Activated T-helper 9 cell treated with anti-CD3 and anti-CD28 coated beads, Interleukin-2, amount 50 U/mL, for 16 hours (primary cell): ENCODE data around the gene MICB.
"Not testable (repeated sequence)": the region's sequence is repeated elsewhere in the genome, so short reads cannot be mapped to it uniquely, and the experiment has no call there.

Experiments used
- DNase-seq: peaks from one replicate; pipeline ENCODE4 v3.0.0-alpha.2; 2020; ENCODE audit warnings: low read depth

The MICB gene

DNA sequence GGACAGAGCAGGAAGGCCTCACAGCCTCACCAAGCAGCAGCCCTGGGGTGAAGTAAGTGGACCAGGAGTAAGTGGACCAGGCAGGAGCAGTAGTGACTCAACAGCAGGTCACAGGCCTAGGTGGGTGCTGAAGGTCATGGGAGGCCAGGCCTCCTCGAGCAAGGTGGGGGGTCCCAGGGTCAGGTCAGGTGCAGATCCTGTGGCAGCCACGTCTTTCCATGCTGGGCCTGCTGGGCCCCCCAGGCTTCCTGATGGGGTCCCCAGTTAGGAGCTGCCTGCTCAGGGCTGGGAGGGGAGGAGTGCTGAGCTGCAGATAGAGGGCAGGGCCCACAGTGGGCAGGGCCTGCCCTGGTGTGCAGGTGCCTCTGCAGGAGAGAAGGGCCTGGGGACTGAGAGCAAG lies 11.1 kb downstream of the MICB start:
- not testable (repeated sequence) for DNase-seq

DNA sequence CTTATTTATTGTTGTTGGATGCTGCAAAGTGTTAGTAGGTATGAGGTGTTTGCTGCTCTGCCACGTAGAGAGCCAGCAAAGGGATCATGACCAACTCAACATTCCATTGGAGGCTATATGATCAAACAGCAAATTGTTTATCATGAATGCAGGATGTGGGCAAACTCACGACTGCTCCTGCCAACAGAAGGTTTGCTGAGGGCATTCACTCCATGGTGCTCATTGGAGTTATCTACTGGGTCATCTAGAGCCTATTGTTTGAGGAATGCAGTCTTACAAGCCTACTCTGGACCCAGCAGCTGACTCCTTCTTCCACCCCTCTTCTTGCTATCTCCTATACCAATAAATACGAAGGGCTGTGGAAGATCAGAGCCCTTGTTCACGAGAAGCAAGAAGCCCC lies 12.1 kb downstream of the MICB start:
- DNase-seq: no peak

DNA sequence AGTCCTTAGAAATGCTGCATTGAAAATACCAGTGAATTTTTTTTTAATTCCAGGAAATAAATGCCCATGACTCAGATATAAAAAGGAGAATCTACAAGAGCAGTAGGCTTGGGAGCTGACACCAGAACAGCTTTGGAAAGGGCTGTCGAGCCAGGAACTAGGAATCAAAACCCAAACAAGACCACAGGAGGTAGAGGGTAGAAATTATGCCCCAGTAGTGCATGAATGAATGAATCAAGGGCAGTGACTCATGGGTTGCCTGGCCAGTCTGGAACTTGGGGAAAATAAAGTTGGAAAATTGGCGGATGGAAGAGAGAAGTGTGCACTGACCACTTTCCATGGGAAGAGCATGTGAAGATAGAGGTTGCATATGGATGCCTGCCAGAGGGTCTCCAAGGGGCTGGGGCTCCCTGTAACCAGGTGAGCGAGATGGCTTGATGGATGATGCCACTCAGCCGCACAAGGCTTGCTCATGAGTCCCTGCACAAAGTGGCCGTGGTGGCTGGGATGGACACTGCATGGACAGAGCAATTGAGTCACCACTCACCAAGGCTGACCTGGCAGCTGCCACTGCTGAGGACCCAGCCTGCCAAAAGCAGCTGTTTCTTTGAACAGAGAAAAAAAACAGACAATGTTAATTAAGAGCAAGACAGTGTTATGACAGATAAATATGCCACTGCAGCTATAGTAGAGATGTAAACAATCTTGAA lies 15.7 kb downstream of the MICB start:
- DNase-seq: no peak

DNA sequence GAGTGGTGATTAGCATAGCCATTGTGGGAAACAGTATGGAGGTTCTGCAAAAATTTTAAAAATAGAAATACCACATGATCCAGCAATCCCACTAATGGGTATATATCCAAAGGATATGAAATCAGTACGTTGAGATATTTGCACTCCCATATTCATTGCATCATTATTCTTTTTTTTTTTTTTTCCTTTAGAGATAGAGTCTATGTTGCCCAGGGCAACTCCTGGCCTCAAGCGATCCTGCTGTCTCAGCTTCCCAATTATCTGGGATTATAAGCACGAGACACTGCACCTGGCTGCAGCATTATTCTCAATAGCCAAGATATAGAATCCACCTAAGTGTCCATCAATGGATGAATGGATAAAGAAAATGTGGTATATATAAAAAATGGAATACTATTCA lies 23.9 kb downstream of the MICB start:
- no peak for DNase-seq

DNA sequence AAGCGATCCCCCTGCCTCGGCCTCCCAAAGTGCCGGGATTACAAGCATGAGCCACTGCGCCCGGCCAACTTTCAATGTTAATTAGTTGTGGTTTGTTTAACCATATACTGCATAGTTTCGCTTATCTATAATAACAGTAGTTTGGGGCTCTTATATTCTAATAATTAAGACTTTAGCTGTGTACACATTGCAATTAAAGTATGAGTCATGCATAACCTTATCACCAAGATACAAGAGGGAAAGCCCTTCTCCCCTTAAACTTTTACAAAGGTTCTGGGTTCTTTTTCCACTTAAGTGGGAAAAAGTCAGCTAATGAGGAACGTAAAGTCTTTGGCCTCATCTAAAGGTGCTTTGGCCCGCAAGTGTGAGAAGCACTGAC lies 27.6 kb downstream of the MICB start:
- DNase-seq: no peak

DNA sequence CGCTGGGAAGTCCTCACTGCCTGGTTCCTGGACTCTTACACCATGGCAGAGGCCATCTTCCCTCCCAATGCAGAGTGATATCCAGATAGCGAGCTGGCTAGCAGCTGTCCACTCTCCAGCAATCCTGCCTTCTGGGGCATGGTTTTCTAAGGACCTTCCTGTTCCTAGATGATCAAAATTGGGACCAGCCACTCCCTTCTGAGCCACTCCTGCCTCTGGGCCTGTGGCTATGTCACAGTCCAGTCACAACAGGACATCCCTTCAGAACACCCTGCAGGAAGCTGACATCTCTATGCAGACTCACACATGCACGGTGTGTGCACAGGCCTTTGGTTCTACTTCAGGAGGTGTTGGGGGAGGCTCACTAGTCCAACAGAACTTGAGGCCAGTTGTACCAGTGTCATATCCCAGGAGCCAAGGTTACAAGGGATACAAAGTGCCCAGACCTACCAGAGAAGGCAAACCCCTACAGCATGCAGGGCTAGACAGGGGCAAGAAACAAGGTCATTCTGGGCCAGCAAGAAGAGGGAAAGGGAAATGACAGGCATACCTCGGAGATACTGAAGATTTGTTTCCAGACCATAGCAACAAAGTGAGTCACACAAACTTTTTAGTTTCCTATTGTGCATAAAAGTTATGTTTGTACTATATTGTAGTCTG lies 28.1 kb downstream of the MICB start:
- DNase-seq: no peak

DNA sequence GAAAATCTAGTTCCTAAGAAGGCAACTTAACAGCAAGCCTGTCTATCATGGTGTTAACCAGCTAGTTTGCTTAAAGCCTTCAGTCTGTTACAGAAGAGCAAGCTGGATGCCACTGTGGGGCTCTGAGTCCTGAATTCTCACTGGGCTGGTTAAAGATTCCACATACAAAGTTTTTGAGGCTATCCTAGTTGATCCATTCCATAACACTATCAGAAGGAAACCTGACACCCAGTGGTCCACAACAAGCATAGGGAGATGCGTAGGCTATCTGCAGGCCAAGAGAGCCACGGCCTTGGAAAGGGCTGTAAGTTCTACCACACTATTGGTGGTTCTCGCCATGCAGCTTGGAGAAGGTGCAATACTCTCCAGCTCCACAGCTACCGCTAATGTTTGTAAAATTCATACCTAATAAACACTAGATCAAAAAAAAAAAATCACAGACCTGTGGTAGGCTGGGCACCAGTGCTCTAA lies 30.4 kb downstream of the MICB start:
- DNase-seq: no peak

DNA sequence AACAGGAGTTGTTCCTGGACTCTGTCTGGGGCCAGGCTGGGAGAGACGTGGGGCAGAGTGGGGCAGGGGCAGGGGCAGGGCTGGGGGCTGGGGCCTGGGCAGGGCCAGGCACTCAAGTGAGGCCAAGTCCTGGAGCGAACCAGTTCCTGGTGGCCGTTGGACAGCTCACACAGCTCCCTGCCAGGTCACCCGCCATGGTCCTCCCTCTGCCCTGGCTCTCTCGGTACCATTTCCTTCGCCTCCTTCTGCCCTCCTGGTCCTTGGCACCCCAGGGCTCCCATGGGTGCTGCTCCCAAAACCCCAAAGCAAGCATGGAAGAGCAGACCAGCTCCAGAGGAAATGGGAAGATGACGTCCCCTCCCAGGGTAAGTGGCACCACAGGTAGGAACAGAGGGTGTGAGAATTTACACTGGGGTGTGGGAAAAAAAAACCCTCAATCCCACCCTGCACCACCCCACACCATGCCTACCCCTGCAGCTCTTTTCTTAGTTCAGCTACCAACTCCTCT lies 30.9 kb downstream of the MICB start, which contains the start of gene MCCD1:
MCCD1 (plus strand) TSS at position 142 of the 508 bp plus-strand sequence; CDS start at position 195, 53 bp downstream.
- DNase-seq: no peak

DNA sequence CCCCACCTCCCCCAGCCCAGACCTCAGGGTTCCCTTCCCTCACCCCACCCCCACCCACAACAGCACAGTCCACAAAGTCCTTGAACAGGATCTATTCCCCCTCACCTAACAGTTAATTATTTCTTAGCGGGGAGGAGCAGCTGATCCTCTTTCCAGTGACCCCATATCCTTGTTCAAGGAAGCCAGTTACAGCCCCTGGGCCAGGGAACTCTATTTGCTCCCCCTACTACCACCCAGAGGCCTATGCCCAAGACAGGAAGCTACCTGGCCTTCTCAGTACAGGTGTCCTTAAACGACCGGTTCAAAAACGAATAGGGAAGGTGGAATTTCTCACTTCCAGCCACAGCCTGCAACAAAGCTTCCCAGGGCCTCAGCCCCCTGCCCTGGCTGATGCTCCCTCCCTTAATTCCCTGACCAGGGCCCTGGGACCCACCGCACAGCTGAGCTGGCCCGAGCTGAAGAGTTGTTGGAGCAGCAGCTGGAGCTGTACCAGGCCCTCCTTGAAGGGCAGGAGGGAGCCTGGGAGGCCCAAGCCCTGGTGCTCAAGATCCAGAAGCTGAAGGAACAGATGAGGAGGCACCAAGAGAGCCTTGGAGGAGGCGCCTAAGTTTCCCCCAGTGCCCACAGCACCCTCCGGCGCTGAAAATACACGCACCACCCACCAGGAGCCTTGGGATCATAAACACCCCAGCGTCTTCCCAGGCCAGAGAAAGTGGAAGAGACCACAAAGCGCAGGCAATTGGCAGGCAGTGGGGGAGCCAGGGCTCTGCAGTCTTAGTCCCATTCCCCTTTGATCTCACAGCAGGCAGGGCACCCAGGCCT lies 31.6 kb downstream of the MICB start:
- DNase-seq: no peak

DNA sequence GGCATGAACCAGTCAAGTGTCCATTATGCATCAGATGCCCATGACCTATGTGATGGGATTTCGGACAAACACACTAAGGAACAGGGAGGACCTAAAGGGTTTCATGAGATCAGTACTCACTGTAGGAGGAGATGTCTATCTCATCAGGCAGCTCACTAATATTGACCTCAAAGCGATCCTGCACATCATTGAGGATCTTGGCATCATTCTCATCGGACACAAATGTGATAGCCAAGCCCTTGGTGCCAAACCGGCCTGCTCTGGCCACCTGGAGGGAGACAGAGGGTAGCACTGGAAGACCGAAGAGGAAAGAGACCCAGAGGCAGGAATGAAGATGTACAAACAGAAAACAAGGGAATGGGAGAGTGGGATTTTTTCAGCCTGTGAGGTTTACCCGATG lies 32.7 kb downstream of the MICB start:
- no peak for DNase-seq

DNA sequence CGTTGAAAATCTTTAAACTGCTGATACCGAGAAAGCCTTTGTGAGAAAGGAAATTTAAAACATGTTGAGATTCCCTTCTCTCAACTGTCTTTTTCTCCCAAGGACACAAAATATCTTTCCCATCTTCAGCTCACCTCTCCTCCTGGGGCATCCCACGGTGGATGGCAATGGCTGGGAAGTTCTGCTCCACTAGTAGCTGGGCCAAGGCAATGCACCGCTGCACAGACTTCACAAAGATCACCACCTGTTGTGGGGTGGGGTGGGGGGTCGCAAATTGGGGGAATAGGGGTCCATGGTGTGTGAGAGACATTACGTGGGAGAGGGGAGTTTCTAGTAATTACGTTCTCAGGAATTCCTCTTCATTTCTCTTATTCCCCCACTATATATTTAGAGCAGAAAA lies 33.2 kb downstream of the MICB start:
- no peak for DNase-seq

DNA sequence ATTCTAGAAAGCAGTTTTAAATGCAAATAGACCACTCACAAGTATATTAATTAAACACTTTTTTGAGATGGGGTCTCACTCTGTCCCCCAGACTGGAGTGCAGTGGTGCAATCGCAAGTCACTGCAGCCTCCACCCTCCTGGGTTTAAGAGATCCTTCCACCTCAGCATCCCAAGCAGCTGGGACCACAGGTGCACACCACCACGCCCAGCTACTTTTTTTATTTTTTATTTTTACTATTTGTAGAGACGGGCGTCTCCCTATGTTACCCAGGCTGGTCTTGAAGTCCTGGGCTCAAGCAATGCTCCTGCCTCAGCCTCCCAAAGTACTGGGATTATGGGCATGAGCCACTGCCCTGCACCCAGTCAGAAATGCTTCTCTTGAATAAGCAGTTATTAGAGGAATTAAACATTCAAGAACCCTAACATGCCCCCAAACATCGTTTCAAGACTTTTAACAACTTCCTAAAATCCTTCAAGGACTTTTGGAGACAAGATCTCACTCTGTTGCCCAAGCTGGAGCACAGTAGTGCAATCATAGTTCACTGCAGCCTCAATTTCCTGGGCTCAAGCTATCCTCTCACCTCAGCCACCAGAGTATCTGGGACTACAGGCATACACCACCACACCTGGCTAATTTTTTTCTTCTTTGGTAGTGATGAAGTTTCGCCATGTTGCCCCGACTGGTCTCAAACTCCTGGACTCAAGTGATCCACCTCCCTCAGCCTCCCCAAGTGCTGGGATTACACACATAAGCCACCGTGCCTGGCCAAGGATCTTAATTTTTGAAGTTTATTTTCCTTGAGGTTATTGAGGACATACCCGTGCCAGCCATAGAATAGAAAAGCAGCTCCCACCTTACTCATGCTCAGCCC lies 34.1 kb downstream of the MICB start:
- no peak for DNase-seq

DNA sequence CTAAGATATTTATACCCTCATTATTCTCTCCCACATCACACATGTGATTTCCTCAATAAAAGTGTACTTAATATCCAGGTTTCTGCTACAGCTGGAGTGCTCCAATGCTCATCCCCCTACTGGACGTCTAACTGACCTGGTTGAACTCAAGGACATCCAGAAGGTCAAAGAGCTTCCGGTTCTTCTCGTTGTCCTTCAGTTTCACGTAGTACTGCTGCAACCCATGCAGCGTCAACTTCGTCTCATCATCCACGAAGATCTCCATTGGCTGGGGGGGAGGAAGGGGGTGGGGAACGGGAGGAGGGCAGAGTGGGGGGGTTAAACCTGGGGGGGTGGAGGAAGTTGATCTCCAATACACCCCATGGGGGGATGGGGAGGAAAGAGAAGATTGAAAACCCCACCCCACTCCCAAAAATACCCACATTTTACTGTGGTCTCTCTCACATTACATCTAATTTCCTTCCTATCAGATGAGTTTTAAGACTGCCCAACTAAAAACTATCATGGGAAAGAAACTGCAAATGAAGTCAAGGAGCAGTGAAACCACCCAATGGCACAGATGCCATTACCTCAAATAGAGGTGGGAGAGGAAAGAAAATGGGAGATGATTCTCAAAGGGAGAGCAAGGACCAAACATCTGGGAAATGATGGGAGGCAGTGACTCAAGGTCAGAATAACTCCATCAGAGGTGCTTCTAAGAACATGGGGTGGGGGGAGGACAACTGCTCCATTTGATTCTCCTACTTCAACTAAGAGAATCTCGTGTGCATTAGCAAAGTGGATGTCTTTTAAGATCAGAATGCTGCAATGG lies 34.9 kb downstream of the MICB start:
- no peak for DNase-seq

DNA sequence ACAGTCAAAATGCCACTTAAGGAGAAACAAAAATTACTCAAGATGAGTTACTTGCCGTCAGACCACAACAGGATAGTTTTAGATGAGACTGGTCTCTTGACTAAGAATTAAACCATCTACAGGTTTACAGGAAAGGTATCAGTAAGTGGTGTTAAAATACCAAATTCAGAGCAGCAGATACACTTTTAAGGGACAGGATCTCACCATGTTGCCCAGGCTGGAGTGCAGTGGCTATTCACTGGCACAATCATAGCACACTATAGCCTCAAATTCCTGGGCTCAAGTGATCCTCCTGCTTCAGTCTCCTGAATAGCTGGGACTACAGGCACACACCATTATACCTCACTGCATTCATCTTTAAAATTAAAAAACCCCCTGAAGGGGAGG lies 35.5 kb downstream of the MICB start:
- DNase-seq: no peak

DNA sequence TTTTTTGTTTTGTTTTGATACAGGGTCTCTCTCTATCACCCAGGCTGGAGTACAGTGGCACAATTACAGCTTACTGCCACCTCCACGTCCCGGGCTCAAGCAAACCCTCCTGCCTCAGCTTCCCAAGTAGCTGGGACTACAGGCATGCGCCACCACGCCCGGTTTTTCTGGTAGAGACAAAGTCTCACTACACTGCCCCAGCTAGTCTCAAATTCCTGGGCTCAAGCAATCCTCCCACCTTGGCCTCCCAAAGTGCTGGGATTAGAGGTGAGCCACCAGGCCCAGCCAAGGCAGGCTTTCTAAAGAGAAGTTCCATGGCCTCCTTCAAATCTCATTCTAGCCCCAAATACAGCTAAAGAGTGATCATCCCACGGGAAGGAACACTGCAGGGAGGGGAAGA lies 36.1 kb downstream of the MICB start:
- DNase-seq: no peak

DNA sequence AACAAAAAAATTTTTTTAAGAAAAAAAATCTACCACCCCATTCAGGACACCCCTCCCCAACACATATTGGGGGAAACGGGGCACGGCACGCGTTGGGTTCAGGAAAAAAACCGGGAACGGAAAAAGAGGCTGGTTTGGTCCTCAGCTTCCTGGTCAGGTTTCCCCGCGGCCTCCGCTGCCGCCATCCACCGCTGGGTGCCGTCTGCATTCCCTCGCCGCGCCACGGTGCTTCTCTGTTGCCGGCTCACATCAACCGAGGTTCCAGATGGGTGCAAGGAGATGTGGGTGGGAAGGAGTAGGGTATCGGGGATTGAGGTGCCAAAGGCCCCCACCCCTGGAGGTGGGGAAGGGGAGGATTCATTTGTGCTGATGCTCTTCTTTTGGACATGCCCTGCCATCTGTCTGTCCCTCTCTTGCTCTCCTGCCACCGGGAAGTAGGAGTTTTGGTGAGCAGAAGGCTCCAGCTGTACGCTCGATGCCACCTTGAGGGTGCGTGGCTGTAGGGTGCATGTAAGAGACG lies 36.6 kb downstream of the MICB start:
- DNase-seq: no peak

DNA sequence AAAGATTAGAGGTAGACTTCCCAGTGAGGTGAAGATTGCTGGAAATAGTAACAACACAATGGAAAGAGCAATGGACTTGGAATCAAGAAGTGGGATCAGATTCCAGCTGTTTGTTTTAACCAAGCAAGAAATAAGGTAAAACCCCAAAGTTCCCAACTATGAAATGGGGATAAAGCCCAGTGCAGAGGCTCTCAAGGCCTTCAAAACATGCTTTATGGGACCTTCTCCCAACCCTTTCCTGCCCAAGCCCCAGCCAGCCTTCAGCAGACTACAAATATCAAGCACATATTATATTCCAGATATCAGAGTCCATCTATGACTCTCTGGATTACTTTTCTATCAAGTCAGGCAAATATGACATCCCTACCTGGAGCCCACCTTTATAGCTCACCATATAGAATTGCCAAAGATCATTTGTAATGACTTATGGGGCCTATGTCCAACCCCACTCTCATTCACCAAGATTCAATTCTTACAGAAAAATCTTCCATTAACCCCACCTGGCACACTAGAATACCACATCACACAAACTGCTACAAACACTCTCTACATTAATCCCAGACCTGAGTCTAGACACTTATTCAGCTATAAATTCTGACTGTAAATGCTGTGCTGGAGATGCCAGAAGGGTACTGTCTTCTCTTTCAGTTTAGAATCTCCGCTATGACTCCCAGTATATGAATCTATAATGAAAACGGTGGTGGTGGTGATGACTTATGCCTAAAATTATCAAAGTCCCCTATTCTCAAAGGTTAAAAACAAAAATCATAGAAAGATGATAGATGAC lies 37.8 kb downstream of the MICB start:
- no peak for DNase-seq

DNA sequence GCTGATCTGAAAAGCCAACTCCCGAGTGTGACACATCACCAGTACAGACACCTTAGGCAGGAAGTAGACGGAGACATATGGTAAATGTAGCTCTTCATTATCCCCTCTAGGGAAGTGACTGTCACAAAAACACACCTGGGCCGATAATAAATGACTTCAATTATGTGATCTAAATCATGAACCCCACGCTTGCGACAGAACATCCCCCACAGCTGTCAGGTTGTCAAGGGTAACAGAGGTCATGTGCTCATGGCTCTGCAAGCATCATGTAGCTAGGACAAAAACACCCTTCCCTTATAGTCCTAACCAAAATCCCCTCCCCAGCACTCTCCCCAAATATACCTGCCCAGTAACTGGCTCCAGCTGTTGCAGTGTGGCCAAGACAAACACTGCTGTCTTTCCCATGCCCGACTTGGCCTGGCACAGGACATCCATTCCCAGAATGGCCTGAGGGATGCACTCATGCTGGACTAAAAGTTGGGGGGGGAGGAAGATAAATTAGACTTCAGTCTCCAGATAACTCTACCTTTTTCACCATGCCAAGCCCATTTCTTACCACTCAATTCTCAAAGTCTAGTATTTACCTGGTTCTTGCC lies 41.0 kb downstream of the MICB start:
- DNase-seq: no peak

DNA sequence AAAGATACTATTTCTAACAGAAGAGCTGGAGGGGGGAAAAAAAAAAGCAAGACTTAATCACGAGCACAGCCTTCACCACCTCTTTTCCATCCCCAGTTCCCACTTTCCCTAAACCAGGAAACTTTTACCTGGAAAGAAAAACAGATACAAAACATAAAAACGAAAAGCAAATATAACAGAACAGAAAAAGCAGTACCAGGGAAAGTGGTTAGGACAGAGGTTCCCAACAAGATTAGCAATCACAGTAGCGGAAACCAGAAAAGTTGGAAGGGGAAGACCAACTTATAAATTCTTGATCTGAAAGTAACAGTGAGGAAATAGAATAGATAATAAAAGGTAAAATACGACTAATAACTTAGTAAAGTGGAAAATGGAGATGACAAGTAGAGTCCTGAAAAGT lies 42.7 kb downstream of the MICB start:
- DNase-seq: no peak
